ENCODE data around the gene FAM234B.

GRCh38 chr12:13116259-13116658 is 72.1 kb downstream of the FAM234B start:
- TF ChIP-seq CTCF (IDR thresholded peaks at IDR 0.05) (no peak), POLR2A (IDR thresholded peaks at IDR 0.05) (no peak)
